H1 (cell line): ENCODE results near the gene IGSF23. TPM values are rescaled to one million over a fixed set of nuclear protein-coding genes. Genes with fewer than 3 reads are reported as not detected.

Source experiments
- ASH2L ChIP-seq: fragments of 200-600, 300-600 bp; sonication (generic); IDR thresholded peaks from one replicate; pipeline ENCODE4 v1.7.1; 2017; ENCODE audit warnings: low read length
- FOSL1 ChIP-seq: IDR thresholded peaks from 2 replicates; pipeline ENCODE4 v1.6.1; 2011; ENCODE audit warnings: mild to moderate bottlenecking, low read depth, low read length, moderate library complexity; ENCODE audit not compliant: insufficient read depth
- NRF1 ChIP-seq: IDR thresholded peaks from 2 replicates; pipeline ENCODE4 v1.6.1; 2011; ENCODE audit warnings: mild to moderate bottlenecking, low read depth, low read length, improper control_type of control experiment
- PHF8 ChIP-seq: fragments of 200-600 bp; sonication (generic); conservative IDR thresholded peaks from 2 replicates; pipeline ENCODE4 v1.7.1; 2012; ENCODE audit warnings: low read depth, mild to moderate bottlenecking, inconsistent platforms, low read length, moderate library complexity
- polyA plus RNA-seq, 7 experiments: library from polyadenylated mRNA; depleted of rRNA in 3 of 7; stranded (reverse) in 5 of 7; unstranded in 2 of 7; fragments of >200 nt in 5 of 7; fragments of 200-250 nt in 2 of 7; gene quantifications; 1 replicate in 5 of 7; 2 replicates in 1 of 7; 4 replicates in 1 of 7; pipeline versions ENCODE4 v1.2.1 to v1.2.3, GENCODE V29; 2011 to 2013; ENCODE audit warnings: missing spikeins in 2 of 7, mixed read lengths in 2 of 7
- total RNA-seq: library from RNA; stranded (reverse); fragmentation: NEBNext Ultra II Directional; extraction: Animal tissue kit (Norgen Biotek cat#: 25700); gene quantifications from 2 replicates; pipeline ENCODE4 v1.2.1, GENCODE V29; 2021

Gene IGSF23
- total and polyA plus RNA-seq, 2 of the 8 experiments (the other 6 are each of a cell fraction or from before 2014, with no cell fraction given): not detected

DNA sequence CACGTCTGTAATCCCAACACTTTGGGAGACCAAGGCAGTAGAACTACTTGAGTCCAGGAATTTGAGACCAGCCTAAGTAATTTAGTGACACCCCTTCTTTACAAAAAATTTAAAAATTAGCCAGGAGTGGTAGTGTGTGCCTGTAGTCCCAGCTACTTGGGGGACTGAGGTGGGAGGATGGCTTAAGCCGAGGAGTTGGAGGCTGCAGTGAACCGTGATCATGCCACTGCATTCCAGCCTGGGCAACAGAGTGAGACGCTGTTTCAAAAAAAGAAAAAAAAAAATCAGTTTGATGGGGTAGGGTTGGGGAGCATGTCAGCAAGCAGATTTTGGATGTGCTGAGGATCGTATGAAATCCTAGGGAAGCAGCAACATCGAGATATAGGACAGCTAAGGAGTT is 62.2 kb downstream of the IGSF23 start (continued):
- TF ChIP-seq FOSL1 (no peak), ASH2L (no peak), NRF1 (no peak), PHF8 (no peak)
- TF ChIP-seq, all 59 proteins: peak for 0
